Measurements from ENCODE around the gene PYGM. TPM values are rescaled to one million over a fixed set of nuclear protein-coding genes. Genes with fewer than 3 reads are reported as not detected.
A peak's percentile ranks its signal among the peaks of the same experiment; 100 is the strongest.

The PYGM gene
- total RNA-seq, 2 donors from 2014 or later = 8.0 to 22.4 TPM

GRCh38 chr11:64767344-64768299 is 7.8 kb upstream of the PYGM start:
- TF ChIP-seq, protein P1, sequence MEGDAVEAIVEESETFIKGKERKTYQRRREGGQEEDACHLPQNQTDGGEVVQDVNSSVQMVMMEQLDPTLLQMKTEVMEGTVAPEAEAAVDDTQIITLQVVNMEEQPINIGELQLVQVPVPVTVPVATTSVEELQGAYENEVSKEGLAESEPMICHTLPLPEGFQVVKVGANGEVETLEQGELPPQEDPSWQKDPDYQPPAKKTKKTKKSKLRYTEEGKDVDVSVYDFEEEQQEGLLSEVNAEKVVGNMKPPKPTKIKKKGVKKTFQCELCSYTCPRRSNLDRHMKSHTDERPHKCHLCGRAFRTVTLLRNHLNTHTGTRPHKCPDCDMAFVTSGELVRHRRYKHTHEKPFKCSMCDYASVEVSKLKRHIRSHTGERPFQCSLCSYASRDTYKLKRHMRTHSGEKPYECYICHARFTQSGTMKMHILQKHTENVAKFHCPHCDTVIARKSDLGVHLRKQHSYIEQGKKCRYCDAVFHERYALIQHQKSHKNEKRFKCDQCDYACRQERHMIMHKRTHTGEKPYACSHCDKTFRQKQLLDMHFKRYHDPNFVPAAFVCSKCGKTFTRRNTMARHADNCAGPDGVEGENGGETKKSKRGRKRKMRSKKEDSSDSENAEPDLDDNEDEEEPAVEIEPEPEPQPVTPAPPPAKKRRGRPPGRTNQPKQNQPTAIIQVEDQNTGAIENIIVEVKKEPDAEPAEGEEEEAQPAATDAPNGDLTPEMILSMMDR (IDR thresholded peaks at IDR 0.05) = peak; percentile 48 to 76 (median 64)
- no peak for TF ChIP-seq POLR2AphosphoS5 (IDR thresholded peaks at IDR 0.05)
- Histone ChIP-seq H3K9me3 (no peaks in the 10 kb centered on the region), H3K4me3 (no peak overlapping the region), H3K27ac (peak overlapping the region in 1 of 2 donors; percentile 8), H3K36me3 (peaks cover 41 to 60% of the 10 kb centered on the region in 2 donors), H3K27me3 (replicated peaks; ENCODE audit: insufficient read depth) (no peaks in the 10 kb centered on the region), H3K4me1 (replicated peaks) (peaks cover 6% of the 10 kb centered on the region)
- intact Hi-C loops (cut with DNase I) = no loop called here
- WGBS = 48% methylated on average over 19 of the region's 19 CpGs
- no peak for DNase-seq (ENCODE audit: low spot score)

DNA sequence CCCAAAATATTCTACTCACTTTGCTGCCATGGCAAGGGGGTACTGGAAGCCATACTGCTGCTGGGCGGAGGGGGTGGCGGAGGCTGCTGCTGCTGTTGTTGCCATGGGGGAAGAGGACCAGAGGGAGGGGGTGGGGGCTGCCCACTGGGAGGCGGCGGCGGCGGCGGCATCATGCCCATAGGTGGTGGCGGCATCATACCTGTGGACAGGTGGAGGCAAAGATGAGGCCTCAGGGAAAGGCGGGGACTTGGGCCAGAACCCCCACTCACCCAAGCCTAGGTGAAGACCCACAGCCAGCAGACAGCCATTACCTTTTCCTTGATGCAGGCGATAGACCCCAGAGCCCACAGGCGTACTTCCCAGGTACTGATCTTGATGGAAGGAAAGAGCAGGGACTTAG is 7.1 kb upstream of the PYGM start:
- no peak for TF ChIP-seq POLR2AphosphoS5 (IDR thresholded peaks at IDR 0.05)
- TF ChIP-seq, protein P1 (IDR thresholded peaks at IDR 0.05) = no peak
- no peak for TF ChIP-seq POLR2A (IDR thresholded peaks at IDR 0.05)
- Histone ChIP-seq H3K27me3 (replicated peaks; ENCODE audit: insufficient read depth) (no peaks in the 10 kb centered on the region), H3K27ac (no peak overlapping the region), H3K4me3 (no peak overlapping the region), H3K9me3 (no peaks in the 10 kb centered on the region), H3K4me1 (replicated peaks) (peaks cover 6% of the 10 kb centered on the region), H3K36me3 (peaks cover 41 to 59% of the 10 kb centered on the region in 2 donors)
- intact Hi-C loops (cut with DNase I) = no loop called here
- DNase-seq (ENCODE audit: low spot score) = no peak
- 96% methylated on average over 11 of the region's 11 CpGs for whole genome bisulfite sequencing

- Histone ChIP-seq H3K27ac (no peak overlapping the region), H3K27me3 (replicated peaks; ENCODE audit: insufficient read depth) (no peaks in the 10 kb centered on the region), H3K9me3 (no peaks in the 10 kb centered on the region), H3K4me1 (replicated peaks) (peaks cover 6% of the 10 kb centered on the region), H3K36me3 (peaks cover 41 to 59% of the 10 kb centered on the region in 2 donors), H3K4me3 (no peak overlapping the region)
- 87% methylated on average over 42 of the region's 42 CpGs for WGBS
- intact Hi-C loops (cut with DNase I) = no loop called here
- DNase-seq (ENCODE audit: low spot score) = no peak
- TF ChIP-seq POLR2AphosphoS5 (IDR thresholded peaks at IDR 0.05) = no peak
- TF ChIP-seq POLR2A (IDR thresholded peaks at IDR 0.05) = no peak
- TF ChIP-seq, protein P1 (IDR thresholded peaks at IDR 0.05) = no peak
These were observed 6.3 kb upstream of the PYGM start for GRCh38 chr11:64765851-64766665.

GRCh38 chr11:64765291-64765850 is 5.6 kb upstream of the PYGM start:
- 79% methylated on average over 30 of the region's 30 CpGs for WGBS
- Histone ChIP-seq H3K27me3 (replicated peaks; ENCODE audit: insufficient read depth) (no peaks in the 10 kb centered on the region), H3K36me3 (peaks cover 37 to 52% of the 10 kb centered on the region in 2 donors), H3K27ac (no peak overlapping the region), H3K4me1 (replicated peaks) (peaks cover 6% of the 10 kb centered on the region), H3K4me3 (no peak overlapping the region), H3K9me3 (no peaks in the 10 kb centered on the region)
- intact Hi-C loops (cut with DNase I) = no loop called here
- DNase-seq (ENCODE audit: low spot score) = no peak
- TF ChIP-seq POLR2A (IDR thresholded peaks at IDR 0.05) (no peak), POLR2AphosphoS5 (IDR thresholded peaks at IDR 0.05) (no peak)
- TF ChIP-seq, protein P1 (IDR thresholded peaks at IDR 0.05) = no peak

Measured in prostate gland (tissue), 2 donors.